ENCODE measurements around the gene PDCD6IP. TPM values are rescaled to one million over a fixed set of nuclear protein-coding genes. Genes with fewer than 3 reads are reported as not detected.

Gene PDCD6IP
- total RNA-seq, 4 donors from 2014 or later: 177 to 319 (median 203) TPM

DNA sequence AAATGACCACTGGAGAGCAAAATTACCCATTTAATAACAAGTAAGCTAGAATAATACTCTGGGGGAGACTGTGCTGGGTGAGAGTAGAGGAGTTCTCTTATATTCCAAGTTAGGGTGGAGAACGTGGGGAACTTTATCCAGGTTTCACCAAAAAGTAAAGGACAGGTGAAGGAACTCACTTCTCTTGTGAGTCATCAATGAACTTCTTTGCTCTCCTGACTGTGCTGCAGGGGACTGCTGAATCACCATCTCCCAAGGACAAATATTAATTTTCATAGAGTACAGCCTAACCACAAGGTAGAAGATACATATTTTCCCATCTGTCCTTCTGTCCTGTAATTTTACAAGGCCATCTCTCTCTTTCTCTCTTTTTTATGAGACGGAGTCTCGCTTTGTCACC lies 8.3 kb upstream of the PDCD6IP start:
- TF ChIP-seq, protein P1, sequence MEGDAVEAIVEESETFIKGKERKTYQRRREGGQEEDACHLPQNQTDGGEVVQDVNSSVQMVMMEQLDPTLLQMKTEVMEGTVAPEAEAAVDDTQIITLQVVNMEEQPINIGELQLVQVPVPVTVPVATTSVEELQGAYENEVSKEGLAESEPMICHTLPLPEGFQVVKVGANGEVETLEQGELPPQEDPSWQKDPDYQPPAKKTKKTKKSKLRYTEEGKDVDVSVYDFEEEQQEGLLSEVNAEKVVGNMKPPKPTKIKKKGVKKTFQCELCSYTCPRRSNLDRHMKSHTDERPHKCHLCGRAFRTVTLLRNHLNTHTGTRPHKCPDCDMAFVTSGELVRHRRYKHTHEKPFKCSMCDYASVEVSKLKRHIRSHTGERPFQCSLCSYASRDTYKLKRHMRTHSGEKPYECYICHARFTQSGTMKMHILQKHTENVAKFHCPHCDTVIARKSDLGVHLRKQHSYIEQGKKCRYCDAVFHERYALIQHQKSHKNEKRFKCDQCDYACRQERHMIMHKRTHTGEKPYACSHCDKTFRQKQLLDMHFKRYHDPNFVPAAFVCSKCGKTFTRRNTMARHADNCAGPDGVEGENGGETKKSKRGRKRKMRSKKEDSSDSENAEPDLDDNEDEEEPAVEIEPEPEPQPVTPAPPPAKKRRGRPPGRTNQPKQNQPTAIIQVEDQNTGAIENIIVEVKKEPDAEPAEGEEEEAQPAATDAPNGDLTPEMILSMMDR (IDR thresholded peaks at IDR 0.05; ENCODE audit: low read depth): no peak

DNA sequence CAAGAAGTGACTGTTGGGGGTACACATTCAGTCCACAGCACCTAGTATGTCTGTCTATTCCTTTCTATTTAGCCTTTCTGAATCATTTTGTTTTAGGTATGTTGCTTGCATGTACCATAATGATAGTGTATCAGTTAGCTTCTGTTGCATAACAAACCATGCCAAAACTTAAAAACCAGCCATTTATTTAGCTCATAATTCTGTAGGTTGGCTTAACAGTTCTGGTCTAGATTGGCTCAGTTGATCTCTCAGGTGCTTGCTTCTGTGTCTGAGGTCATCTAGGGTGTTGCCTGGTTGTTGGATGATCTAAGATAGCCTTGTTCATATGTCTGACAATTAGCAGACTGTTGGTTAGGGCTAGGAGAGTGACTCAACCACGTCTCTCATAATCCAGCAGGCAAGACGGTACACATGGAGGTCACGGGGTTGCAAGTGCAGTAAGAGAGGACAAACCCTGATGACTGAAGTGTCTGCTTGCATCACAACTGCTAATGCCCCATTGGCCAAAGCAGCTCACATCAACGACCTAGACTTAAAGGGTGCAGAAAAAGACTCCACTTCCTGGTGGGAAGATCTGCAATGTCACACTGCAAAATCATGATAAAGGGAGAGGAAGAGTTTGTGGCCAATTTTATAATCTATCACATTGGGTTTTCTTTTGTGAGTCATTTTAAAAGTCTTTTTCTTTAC lies 6.8 kb upstream of the PDCD6IP start:
- TF ChIP-seq, protein P1 (IDR thresholded peaks at IDR 0.05; ENCODE audit: low read depth): no peak

DNA sequence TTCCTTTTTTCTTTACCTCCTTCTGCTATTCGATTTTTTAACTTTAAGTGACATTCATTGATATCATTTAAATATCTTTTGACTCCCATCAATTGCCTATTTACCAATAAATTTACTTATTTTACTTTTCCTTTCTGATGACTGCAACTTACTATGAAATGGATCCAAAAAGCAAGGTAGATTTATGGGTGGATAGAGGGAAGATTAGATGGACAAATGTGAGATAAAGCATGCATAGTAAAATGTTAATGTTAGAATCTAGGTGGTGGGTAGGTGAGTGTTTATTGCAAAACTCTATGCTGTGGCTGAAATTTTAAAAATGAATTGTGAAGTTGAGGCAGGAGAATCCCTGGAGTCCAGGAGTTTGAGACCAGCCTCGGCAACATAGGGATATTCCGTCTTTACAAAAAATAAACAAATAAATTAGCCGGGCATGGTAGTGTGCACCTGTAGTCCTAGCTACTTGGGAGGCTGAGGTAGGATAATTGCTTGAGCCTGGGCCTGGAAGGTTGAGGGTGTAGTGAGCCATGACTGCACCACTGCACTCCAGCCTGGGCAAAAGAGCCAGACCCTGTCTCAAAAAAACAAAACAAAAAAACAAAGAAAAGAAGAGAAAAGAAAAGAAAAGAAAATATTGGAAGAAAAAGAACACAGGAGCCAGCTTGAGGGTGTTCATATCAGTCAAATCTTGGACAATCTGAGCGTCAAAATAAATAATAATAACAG lies 6.1 kb upstream of the PDCD6IP start:
- TF ChIP-seq, protein P1 (IDR thresholded peaks at IDR 0.05; ENCODE audit: low read depth): no peak

DNA sequence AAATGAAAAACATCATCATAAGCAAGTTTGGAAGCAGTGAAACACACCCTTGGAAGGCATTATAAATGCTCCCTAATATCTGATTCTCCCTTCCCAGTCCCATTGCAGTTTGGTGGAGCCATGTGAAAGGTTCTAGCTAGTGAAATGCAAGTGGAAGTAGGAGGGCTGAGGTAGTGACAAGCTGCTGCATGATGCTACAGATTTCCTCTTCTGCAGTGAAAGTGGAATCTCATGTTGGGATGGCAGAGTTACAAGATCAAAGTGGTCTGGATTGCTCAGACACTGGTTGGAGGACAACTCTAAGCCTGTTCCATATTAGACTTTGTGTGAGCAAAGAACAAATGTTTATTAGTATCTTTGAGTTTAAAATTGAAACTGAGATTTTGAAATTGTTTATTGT lies 3.3 kb upstream of the PDCD6IP start:
- TF ChIP-seq, protein P1 (IDR thresholded peaks at IDR 0.05; ENCODE audit: low read depth): no peak

DNA sequence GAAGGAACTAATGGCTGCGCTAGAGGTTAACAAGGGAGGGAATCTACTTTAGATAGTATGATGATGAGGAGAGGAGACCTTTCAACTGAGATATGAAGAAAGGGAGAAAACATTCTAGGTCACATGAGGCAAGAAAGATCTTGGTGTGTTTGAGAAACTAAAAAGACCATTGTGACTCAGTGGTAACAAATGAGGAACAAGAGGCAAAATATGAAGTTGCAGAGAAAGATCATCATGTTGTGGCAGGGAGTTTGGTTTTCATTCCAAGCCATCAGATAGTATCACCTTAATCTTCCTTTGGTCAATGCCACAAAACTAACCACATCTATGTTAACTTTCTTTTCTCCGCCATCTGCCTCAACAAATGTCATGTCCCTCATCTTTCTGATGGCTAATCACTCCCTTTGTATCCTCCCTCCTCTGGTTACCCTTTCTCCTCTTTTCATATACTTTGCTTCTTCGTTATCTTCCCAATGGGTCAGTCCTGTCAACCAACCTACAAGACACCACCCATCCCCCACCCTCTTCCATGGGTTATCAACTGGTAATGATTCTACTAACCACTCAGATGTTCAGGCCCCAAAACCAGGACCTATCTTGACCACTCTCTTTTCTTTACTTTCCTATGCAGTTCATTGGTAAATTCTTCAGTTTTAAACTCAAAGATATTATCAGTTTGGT lies 2.4 kb upstream of the PDCD6IP start:
- TF ChIP-seq, protein P1 (IDR thresholded peaks at IDR 0.05; ENCODE audit: low read depth): no peak

DNA sequence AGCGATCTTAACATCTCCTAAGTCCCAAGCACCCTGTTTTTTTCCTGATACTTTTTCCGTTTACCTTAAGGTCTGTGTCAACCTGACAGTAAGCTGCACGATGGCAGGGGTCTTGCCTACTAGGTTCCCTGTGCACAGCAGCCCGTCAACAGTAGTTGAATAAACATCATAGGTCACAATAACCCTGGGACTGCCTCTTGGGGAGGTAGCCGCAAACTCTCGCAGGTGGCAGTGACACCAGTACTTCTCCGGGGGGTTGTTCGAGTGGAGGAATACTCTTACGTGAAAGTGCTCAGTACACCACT lies 365 bp upstream of the PDCD6IP start:
- TF ChIP-seq, protein P1 (IDR thresholded peaks at IDR 0.05; ENCODE audit: low read depth): no peak

DNA sequence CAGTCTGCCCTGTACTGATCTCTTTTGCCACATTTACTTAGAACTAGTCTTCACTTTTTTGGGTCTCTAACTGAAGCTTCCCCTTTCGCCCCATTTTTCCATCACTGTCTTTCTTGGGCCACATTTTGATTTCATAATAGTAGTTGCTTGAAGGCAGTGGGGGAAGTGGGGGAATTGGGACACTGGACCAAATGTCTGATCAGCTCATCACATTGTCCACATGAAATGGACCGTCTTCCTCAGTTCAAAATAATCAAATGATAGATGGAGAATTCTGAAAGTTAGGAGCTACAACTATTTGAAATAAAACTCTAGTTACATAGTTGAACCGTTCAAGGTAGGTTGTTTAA lies 747 bp downstream of the PDCD6IP start:
- TF ChIP-seq, protein P1 (IDR thresholded peaks at IDR 0.05; ENCODE audit: low read depth): no peak
